Psoas muscle (tissue), 8 donors: ENCODE data around the gene NPAT. TPM values are rescaled to one million over a fixed set of nuclear protein-coding genes. Genes with fewer than 3 reads are reported as not detected.

Source experiments
- ATAC-seq, 4 donors: fragments of 200-7000 bp; cut with Tn5 transposase; one replicate each; pipeline ENCODE4 v1.9.1; 2020; ENCODE audit warnings: moderate library complexity in 3 of 4, mild to moderate bottlenecking in 2 of 4
- DNase-seq, 2 donors: peaks; one replicate each; pipeline ENCODE4 v3.0.0-alpha.2; 2020
- H3K27ac ChIP-seq: fragments of 200-600 bp; one replicate; pipeline ENCODE4 v1.8.0; 2022
- H3K27me3 ChIP-seq, 3 donors: fragments of 200-600 bp in 1 of 3; one replicate each; pipeline versions ENCODE4 v1.6.1 to v1.8.0; 2013 to 2022; ENCODE audit warnings: low read length in 2 of 3, mild to moderate bottlenecking in 2 of 3, moderate library complexity in 1 of 3; ENCODE audit not compliant: insufficient read depth in 3 of 3
- H3K36me3 ChIP-seq, 2 donors: fragments of 200-600 bp in 1 of 2; one replicate each; pipeline versions ENCODE4 v1.6.1 to v1.8.0; 2013 to 2022; ENCODE audit warnings: low read depth in 1 of 2, mild to moderate bottlenecking in 1 of 2, moderate library complexity in 1 of 2; ENCODE audit not compliant: insufficient read depth in 1 of 2
- H3K4me1 ChIP-seq: fragments of 200-600 bp; one replicate; pipeline ENCODE4 v1.8.0; 2022
- H3K4me3 ChIP-seq: fragments of 200-600 bp; one replicate; pipeline ENCODE4 v1.8.0; 2022; ENCODE audit warnings: mild to moderate bottlenecking
- H3K9me3 ChIP-seq: fragments of 200-600 bp; one replicate; pipeline ENCODE4 v1.8.0; 2022
- CTCF ChIP-seq: fragments of 200-600 bp; IDR thresholded peaks from one replicate; pipeline ENCODE4 v1.8.0; 2022; ENCODE audit warnings: antibody characterized with exemption
- WGBS, 3 donors: extraction: QIAGEN DNeasy Blood & Tissue Kit; methylation state at CpG; one replicate each; pipeline versions ENCODE4 v1.1.6 to v1.1.7; 2013; 5-methylcytosine and 5-hydroxymethylcytosine counted together
- intact Hi-C, 2 donors: fragments of 100-400 bp; cut with DNase I; formaldehyde crosslinking; loops; one replicate each; pipeline versions ENCODE4 v1.11.0 to v1.14.2; 2022
- polyA plus RNA-seq, 3 donors: library from polyadenylated mRNA; stranded (reverse); fragments of 200-250 nt; gene quantifications; one replicate each; pipeline ENCODE4 v1.2.3, GENCODE V29; 2013
- total RNA-seq, 4 donors: library from RNA; stranded (reverse); fragmentation: NEBNext Ultra II Directional in 2 of 4; extraction: Animal tissue kit (Norgen Biotek cat#: 25700) in 2 of 4; gene quantifications; one replicate each; pipeline versions ENCODE4 v1.2.1 to v1.2.4, GENCODE V29; 2021 to 2023
- donor health status: healthy with polysubstance abuse.
- donor health status: DM: no; HTN: no; CAD: no; lungs with moderate emphysema.
- donor health status: Bipolar disorder and iron deficiency.
- donor health status: healthy.
- donor health status: DM: yes; HTN: yes; CAD: no.
- donor health status: DM: no; HTN: no; CAD: no.
- donor health status: DM: no; HTN: no; CAD: no.
- donor health status: DM: yes; HTN: yes; CAD: no.

NPAT gene
- total and polyA plus RNA-seq, 7 donors, result 2.0 to 6.9 (median 5.1) TPM

GRCh38 chr11:108199446-108200321, 22.8 kb downstream of the NPAT start:
- 68 to 80% (median 69%) methylated on average over 12 of the region's 12 CpGs for WGBS, 3 donors
- intact Hi-C loops, result no loop called here
- peaks cover 4 to 20% of the 10 kb centered on the region in 2 donors for H3K36me3 ChIP-seq
- no peak overlapping the region for H3K4me3 ChIP-seq
- no peak for TF ChIP-seq CTCF
- H3K27me3 ChIP-seq, result no peaks in the 10 kb centered on the region
- no peak overlapping the region for H3K27ac ChIP-seq
- ATAC-seq (peak in 3 of 4 donors; percentile 14 to 35 (median 17)), DNase-seq (no peak)
- H3K4me1 ChIP-seq, result no peaks in the 10 kb centered on the region
- no peaks in the 10 kb centered on the region for H3K9me3 ChIP-seq

DNA sequence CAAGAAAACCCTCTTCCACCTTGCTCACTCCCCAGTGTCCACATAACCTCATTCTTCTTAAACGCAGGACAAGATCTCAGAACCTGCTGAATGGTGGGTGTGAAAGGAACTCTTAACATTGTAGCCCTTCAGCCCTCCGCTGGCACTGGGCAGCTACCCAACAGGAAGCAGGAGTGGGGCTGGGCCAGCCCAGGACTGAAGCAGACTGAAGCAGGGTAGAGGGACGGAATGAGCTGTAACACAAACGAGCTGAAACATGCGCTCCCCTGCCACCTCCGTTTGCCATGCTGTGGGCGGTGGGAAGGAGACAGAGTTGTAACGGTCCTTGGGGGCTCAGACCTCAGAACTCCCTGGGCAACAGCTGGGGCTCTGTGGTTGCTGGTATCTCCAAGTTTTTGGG, 23.6 kb downstream of the NPAT start:
- Histone ChIP-seq H3K9me3 (no peaks in the 10 kb centered on the region), H3K27me3 (no peaks in the 10 kb centered on the region), H3K27ac (no peak overlapping the region), H3K36me3 (peaks cover 0 to 28% of the 10 kb centered on the region in 2 donors), H3K4me1 (no peaks in the 10 kb centered on the region), H3K4me3 (no peak overlapping the region)
- intact Hi-C loops, result no loop called here
- ATAC-seq (peak in 3 of 4 donors; percentile 31 to 49 (median 46)), DNase-seq (peak in 1 of 2 donors; percentile 51)
- 68 to 89% (median 70%) methylated on average over 8 of the region's 8 CpGs for WGBS, 3 donors
- TF ChIP-seq CTCF, result no peak

DNA sequence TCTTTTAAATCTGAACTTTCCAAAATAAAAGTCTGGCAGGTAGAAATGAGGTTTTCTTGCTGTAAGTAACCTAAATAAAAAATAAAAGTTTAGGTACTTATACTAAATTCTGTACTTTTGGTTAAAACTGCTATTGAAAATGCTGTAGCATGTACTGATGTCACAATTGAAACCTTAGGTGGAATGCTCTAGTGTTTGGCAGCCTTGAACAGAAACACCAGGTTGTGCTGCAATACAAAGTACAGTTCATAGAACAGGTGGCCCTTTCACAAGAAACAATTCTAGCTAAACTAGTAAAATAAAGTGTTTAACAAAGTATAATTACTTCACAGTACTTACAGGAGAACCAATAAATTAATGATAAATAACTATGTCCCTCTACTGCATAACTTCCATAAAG, 25.1 kb downstream of the NPAT start:
- no peak for TF ChIP-seq CTCF
- H3K36me3 ChIP-seq, result peaks cover 0 to 42% of the 10 kb centered on the region in 2 donors
- H3K27me3 ChIP-seq, result no peaks in the 10 kb centered on the region
- intact Hi-C loops, result no loop called here
- DNase-seq, result no peak
- H3K9me3 ChIP-seq, result no peaks in the 10 kb centered on the region
- no peak overlapping the region for H3K4me3 ChIP-seq
- no peaks in the 10 kb centered on the region for H3K4me1 ChIP-seq
- H3K27ac ChIP-seq, result no peak overlapping the region
- ATAC-seq, result no peak

GRCh38 chr11:108196901-108197300, 25.5 kb downstream of the NPAT start:
- H3K27me3 ChIP-seq, result no peaks in the 10 kb centered on the region
- H3K4me1 ChIP-seq, result no peaks in the 10 kb centered on the region
- no peak overlapping the region for H3K4me3 ChIP-seq
- H3K36me3 ChIP-seq, result peaks cover 0 to 47% of the 10 kb centered on the region in 2 donors
- DNase-seq, result no peak
- TF ChIP-seq CTCF, result no peak
- no peak for ATAC-seq
- 70 to 79% (median 77%) methylated on average over 3 of the region's 3 CpGs for WGBS, 3 donors
- no peak overlapping the region for H3K27ac ChIP-seq
- no peaks in the 10 kb centered on the region for H3K9me3 ChIP-seq
- intact Hi-C loops, result no loop called here
